H1 (cell line): ENCODE results near the gene EPHB6. TPM values are rescaled to one million over a fixed set of nuclear protein-coding genes. Genes with fewer than 3 reads are reported as not detected.

Source experiments
- CTCF ChIA-PET: fragments of 300-600 bp; sonication (Branson Sonifier 250); formaldehyde crosslinking; loops from one replicate; lab custom pipeline; 2021; ENCODE audit not compliant: partially characterized antibody; lab: Charles Lee
- POLR2A ChIA-PET: fragments of 300-600 bp; sonication (Branson Sonifier 250); formaldehyde crosslinking; loops from one replicate; lab custom pipeline; 2021; ENCODE audit warnings: inconsistent platforms; ENCODE audit not compliant: partially characterized antibody; lab: Charles Lee
- DNase-seq, 2 experiments: peaks; one replicate each; pipeline versions ENCODE4 v3.0.0 to v3.0.0-alpha.2; 2010 to 2022; ENCODE audit warnings: low spot score in 2 of 2, low read depth in 1 of 2, mixed read lengths in 1 of 2
- FAIRE-seq: peaks from 2 replicates; lab custom pipeline; 2011; peaks lifted over from hg19 to GRCh38; lab: Jason Lieb, UNC
- H2AFZ ChIP-seq: 2 replicates; pipeline ENCODE4 v1.8.1; 2012; ENCODE audit warnings: low read length, inconsistent platforms
- H2AK5ac ChIP-seq: 2 replicates; pipeline ENCODE4 v1.6.1; 2013; ENCODE audit warnings: low read depth, low read length
- H2BK120ac ChIP-seq: replicated peaks from 2 replicates; pipeline ENCODE3; 2013; ENCODE audit warnings: low read depth, low read length, inconsistent platforms
- H2BK12ac ChIP-seq: 2 replicates; pipeline ENCODE4 v1.6.1; 2013; ENCODE audit warnings: low read depth, low read length
- H2BK15ac ChIP-seq: 2 replicates; pipeline ENCODE4 v1.6.1; 2013; ENCODE audit warnings: low read length
- H2BK20ac ChIP-seq: 2 replicates; pipeline ENCODE4 v1.6.1; 2013; ENCODE audit warnings: low read length
- H2BK5ac ChIP-seq: 2 replicates; pipeline ENCODE4 v1.6.1; 2013; ENCODE audit warnings: low read depth, low read length
- H3K14ac ChIP-seq: 2 replicates; pipeline ENCODE4 v1.6.1; 2013; ENCODE audit warnings: inconsistent platforms; ENCODE audit not compliant: insufficient read length
- H3K18ac ChIP-seq: 2 replicates; pipeline ENCODE4 v1.6.1; 2013; ENCODE audit warnings: low read length; ENCODE audit errors: extremely low read depth
- H3K23ac ChIP-seq: 2 replicates; pipeline ENCODE4 v1.6.1; 2013; ENCODE audit warnings: inconsistent platforms; ENCODE audit not compliant: insufficient read length
- H3K23me2 ChIP-seq: 2 replicates; pipeline ENCODE4 v1.6.1; 2013; ENCODE audit warnings: low read depth, low read length
- H3K27ac ChIP-seq: 2 replicates; pipeline ENCODE4 v1.6.1; 2011; ENCODE audit warnings: low read depth, low read length, inconsistent platforms
- H3K27me3 ChIP-seq, 4 experiments: replicated peaks in 1 of 4; 1 replicate in 1 of 4; 2 replicates in 3 of 4; pipeline versions ENCODE4 v1.6.1 to v1.8.1; 2011 to 2013; ENCODE audit warnings: low read length in 3 of 4, mild to moderate bottlenecking in 3 of 4, inconsistent platforms in 2 of 4, mixed read lengths in 2 of 4, moderate library complexity in 1 of 4; ENCODE audit not compliant: control insufficient read depth in 3 of 4, insufficient read depth in 3 of 4; ENCODE audit errors: extremely low read depth in 1 of 4
- H3K36me3 ChIP-seq, 4 experiments: 2 replicates each; pipeline versions ENCODE4 v1.6.1 to v1.8.1; 2011 to 2013; ENCODE audit warnings: mild to moderate bottlenecking in 4 of 4, low read length in 3 of 4, moderate library complexity in 2 of 4, control low read depth in 1 of 4, inconsistent platforms in 1 of 4; ENCODE audit not compliant: insufficient read depth in 4 of 4, control insufficient read depth in 2 of 4
- H3K4ac ChIP-seq: replicated peaks from 2 replicates; pipeline ENCODE3; 2013; ENCODE audit warnings: low read length, low read depth, mixed read lengths, inconsistent platforms; ENCODE audit not compliant: insufficient read length
- H3K4me1 ChIP-seq, 4 experiments: replicated peaks in 1 of 4; 1 replicate in 1 of 4; 2 replicates in 3 of 4; pipeline versions ENCODE4 v1.6.1 to v1.8.1; 2011 to 2013; ENCODE audit warnings: low read length in 3 of 4, inconsistent platforms in 2 of 4, mixed read lengths in 1 of 4; ENCODE audit not compliant: insufficient read depth in 4 of 4, control insufficient read depth in 3 of 4
- H3K4me2 ChIP-seq, 2 experiments: 2 replicates each; pipeline versions ENCODE4 v1.6.1 to v1.8.1; 2011 to 2013; ENCODE audit warnings: low read depth in 2 of 2, low read length in 2 of 2, control low read depth in 1 of 2, inconsistent platforms in 1 of 2, mild to moderate bottlenecking in 1 of 2; ENCODE audit not compliant: insufficient read depth in 1 of 2
- H3K4me3 ChIP-seq, 4 experiments: fragments of 200-600, 300-600 bp in 1 of 4; sonication (generic), shearing (Covaris generic), sonication (Bioruptor Twin) in 1 of 4; 2 replicates each; pipeline versions ENCODE4 v1.5.1 to v1.8.1; 2011 to 2016; ENCODE audit warnings: low read length in 4 of 4, low read depth in 3 of 4, control low read depth in 2 of 4, inconsistent platforms in 2 of 4, mild to moderate bottlenecking in 2 of 4, mixed read lengths in 1 of 4, moderate library complexity in 1 of 4; ENCODE audit not compliant: insufficient read depth in 2 of 4; ENCODE audit errors: extremely low read depth in 1 of 4
- H3K56ac ChIP-seq: replicated peaks from 2 replicates; pipeline ENCODE3; 2013; ENCODE audit warnings: low read depth, mild to moderate bottlenecking, mixed read lengths, low read length, inconsistent platforms; ENCODE audit not compliant: insufficient read length
- H3K79me1 ChIP-seq: 2 replicates; pipeline ENCODE4 v1.6.1; 2013; ENCODE audit warnings: low read depth, low read length, control low read depth
- H3K79me2 ChIP-seq, 2 experiments: 2 replicates each; pipeline versions ENCODE4 v1.6.1 to v1.8.1; 2012 to 2013; ENCODE audit warnings: low read length in 2 of 2, mild to moderate bottlenecking in 2 of 2, inconsistent platforms in 1 of 2; ENCODE audit not compliant: insufficient read depth in 2 of 2, control insufficient read depth in 1 of 2
- H3K9ac ChIP-seq, 4 experiments: replicated peaks in 1 of 4; 1 replicate in 1 of 4; 2 replicates in 3 of 4; pipeline versions ENCODE4 v1.6.1 to v1.8.1; 2011 to 2013; ENCODE audit warnings: low read depth in 3 of 4, low read length in 3 of 4, control low read depth in 2 of 4, mild to moderate bottlenecking in 2 of 4, moderate library complexity in 2 of 4, inconsistent platforms in 1 of 4; ENCODE audit errors: extremely low read depth in 1 of 4
- H3K9me3 ChIP-seq, 2 experiments: 2 replicates each; pipeline versions ENCODE4 v1.6.1 to v1.8.1; 2012 to 2013; ENCODE audit warnings: mild to moderate bottlenecking in 2 of 2, moderate library complexity in 2 of 2, control low read depth in 1 of 2, inconsistent platforms in 1 of 2, low read depth in 1 of 2, low read length in 1 of 2, mixed read lengths in 1 of 2; ENCODE audit not compliant: insufficient read depth in 2 of 2
- H4K20me1 ChIP-seq, 2 experiments: replicated peaks in 1 of 2; 2 replicates each; pipeline versions ENCODE3 to v1.8.1; 2011 to 2013; ENCODE audit warnings: inconsistent platforms in 2 of 2, low read length in 2 of 2, mild to moderate bottlenecking in 1 of 2; ENCODE audit not compliant: insufficient read depth in 2 of 2, control insufficient read depth in 1 of 2
- H4K5ac ChIP-seq: 2 replicates; pipeline ENCODE4 v1.6.1; 2013; ENCODE audit warnings: low read length, low read depth, mixed read lengths, inconsistent platforms; ENCODE audit not compliant: insufficient read length
- H4K8ac ChIP-seq: 2 replicates; pipeline ENCODE4 v1.8.0; 2013; ENCODE audit warnings: mild to moderate bottlenecking, moderate library complexity, low read length, inconsistent platforms; ENCODE audit not compliant: insufficient read depth; ENCODE audit errors: extremely low read depth
- H4K91ac ChIP-seq: replicated peaks from 2 replicates; pipeline ENCODE3; 2013; ENCODE audit warnings: low read length, mixed read lengths, inconsistent platforms; ENCODE audit not compliant: insufficient read length
- NRF1 ChIP-seq: IDR thresholded peaks from 2 replicates; pipeline ENCODE4 v1.6.1; 2011; ENCODE audit warnings: mild to moderate bottlenecking, low read depth, low read length, improper control_type of control experiment
- WGBS, 2 experiments: shearing (Covaris generic) in 1 of 2; methylation state at CpG; one replicate each; pipeline versions ENCODE4 v1.1.6 to v1.1.7; 2013 to 2015; ENCODE audit warnings: low lambda C conversion rate in 2 of 2, mixed read lengths in 2 of 2, inconsistent platforms in 1 of 2, low coverage in 1 of 2, missing lambda C conversion rate in 1 of 2; ENCODE audit not compliant: insufficient replicate concordance in 2 of 2, insufficient coverage in 1 of 2, insufficient read length in 1 of 2; ENCODE audit errors: extremely low coverage in 1 of 2, missing lambda C conversion rate in 1 of 2; 5-methylcytosine and 5-hydroxymethylcytosine counted together
- polyA plus RNA-seq, 7 experiments: library from polyadenylated mRNA; depleted of rRNA in 3 of 7; stranded (reverse) in 5 of 7; unstranded in 2 of 7; fragments of >200 nt in 5 of 7; fragments of 200-250 nt in 2 of 7; gene quantifications; 1 replicate in 5 of 7; 2 replicates in 1 of 7; 4 replicates in 1 of 7; pipeline versions ENCODE4 v1.2.1 to v1.2.3, GENCODE V29; 2011 to 2013; ENCODE audit warnings: missing spikeins in 2 of 7, mixed read lengths in 2 of 7
- total RNA-seq: library from RNA; stranded (reverse); fragmentation: NEBNext Ultra II Directional; extraction: Animal tissue kit (Norgen Biotek cat#: 25700); gene quantifications from 2 replicates; pipeline ENCODE4 v1.2.1, GENCODE V29; 2021

EPHB6 gene
- total and polyA plus RNA-seq, 2 of the 8 experiments (the other 6 are each of a cell fraction or from before 2014, with no cell fraction given) = 19.7 TPM

DNA sequence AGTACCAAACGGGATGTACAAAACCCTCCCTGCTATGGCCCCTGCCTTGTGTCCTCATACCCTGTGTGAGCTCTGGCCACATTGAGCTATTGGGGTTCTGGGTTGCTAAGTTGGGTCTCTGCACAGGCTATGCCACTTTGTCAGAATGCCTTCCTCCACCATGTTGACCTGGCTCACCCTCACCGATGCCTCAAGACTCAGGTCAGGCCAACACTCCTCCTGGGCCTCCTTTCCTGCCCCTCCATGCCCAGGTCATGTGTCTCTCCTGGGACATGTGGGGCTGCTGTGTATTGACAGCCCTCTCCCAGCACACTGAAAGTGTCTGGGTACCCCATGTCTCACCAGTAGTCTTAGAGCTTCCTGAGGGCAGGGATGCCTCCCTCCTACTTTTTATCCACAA is 64.0 kb downstream of the EPHB6 start:
- Histone ChIP-seq H2AFZ (no peak overlapping the region), H3K56ac (no peak overlapping the region), H3K27ac (no peak overlapping the region), H3K23ac (no peak overlapping the region), H3K18ac (no peak overlapping the region), H3K79me1 (no peaks in the 10 kb centered on the region), H3K36me3 (no peaks in the 10 kb centered on the region), H3K4me2 (no peak overlapping the region), H3K4me3 (no peak overlapping the region), H2BK120ac (no peak overlapping the region), H4K5ac (no peak overlapping the region), H2BK15ac (no peak overlapping the region), H3K9me3 (no peaks in the 10 kb centered on the region), H2BK12ac (no peak overlapping the region), H4K8ac (no peak overlapping the region; the same call in none of the 2 replicates), H3K27me3 (no peaks in the 10 kb centered on the region), H3K4ac (no peak overlapping the region), H3K9ac (no peak overlapping the region), H3K23me2 (no peaks in the 10 kb centered on the region), H4K20me1 (no peaks in the 10 kb centered on the region), H2AK5ac (no peak overlapping the region), H2BK20ac (no peak overlapping the region), H2BK5ac (no peak overlapping the region), H4K91ac (no peak overlapping the region), H3K14ac (no peak overlapping the region), H3K79me2 (no peaks in the 10 kb centered on the region), H3K4me1 (no peaks in the 10 kb centered on the region)
- 93% methylated on average over 2 of the region's 2 CpGs; no CpG with 5 or more reads in 1 of the 2 experiments for WGBS, 2 experiments
- CTCF ChIA-PET = interaction anchor here (0.8 to 3.0 kb wide), 9 partner anchors 9 to 296 kb away, joined by 3 to 16 read pairs (median 4); partner anchors contain the start of genes LLCFC1 and TRPV5
- POLR2A ChIA-PET = no interaction called here
- FAIRE-seq (no peak), DNase-seq (no peak)
- TF ChIP-seq NRF1 = no peak
